HG03342 (cell line): ENCODE measurements around the gene EXOC4.

Experiments
- ATAC-seq: cut with Tn5 transposase; IDR thresholded peaks from one replicate; pipeline ENCODE4 v1.9.1; 2021; ENCODE audit warnings: mild to moderate bottlenecking, moderate library complexity; ENCODE audit not compliant: unreplicated experiment

Gene EXOC4

GRCh38 chr7:133733401-133733800 lies 480.5 kb downstream of the EXOC4 start:
- ATAC-seq, result no peak

- ATAC-seq, result no peak
These were observed 482.3 kb downstream of the EXOC4 start for GRCh38 chr7:133735222-133735621.

- ATAC-seq, result no peak
These were observed 486.9 kb downstream of the EXOC4 start for GRCh38 chr7:133739817-133740216.

- ATAC-seq, result no peak
These were observed 488.2 kb downstream of the EXOC4 start for GRCh38 chr7:133741078-133741477.

- no peak for ATAC-seq
These were observed 488.8 kb downstream of the EXOC4 start for GRCh38 chr7:133741703-133742102.

- no peak for ATAC-seq
These were observed 490.0 kb downstream of the EXOC4 start for GRCh38 chr7:133742709-133743538.

- no peak for ATAC-seq
These were observed 491.6 kb downstream of the EXOC4 start for GRCh38 chr7:133744451-133744850.

GRCh38 chr7:133746305-133746704 lies 493.4 kb downstream of the EXOC4 start:
- ATAC-seq, result no peak

- ATAC-seq, result no peak
These were observed 494.0 kb downstream of the EXOC4 start for GRCh38 chr7:133746847-133747246.

GRCh38 chr7:133748443-133749407 lies 495.8 kb downstream of the EXOC4 start:
- no peak for ATAC-seq

GRCh38 chr7:133750287-133750686 lies 497.4 kb downstream of the EXOC4 start:
- no peak for ATAC-seq

GRCh38 chr7:133751079-133751478 lies 498.2 kb downstream of the EXOC4 start:
- ATAC-seq, result no peak

- ATAC-seq, result no peak
These were observed 500.6 kb downstream of the EXOC4 start for GRCh38 chr7:133753513-133753912.

GRCh38 chr7:133754708-133755107 lies 501.8 kb downstream of the EXOC4 start:
- ATAC-seq, result no peak

- no peak for ATAC-seq
These were observed 503.0 kb downstream of the EXOC4 start for GRCh38 chr7:133755901-133756300.

GRCh38 chr7:133761443-133761842 lies 508.6 kb downstream of the EXOC4 start:
- ATAC-seq, result no peak

- no peak for ATAC-seq
These were observed 510.3 kb downstream of the EXOC4 start for GRCh38 chr7:133763076-133763640.

- no peak for ATAC-seq
These were observed 516.8 kb downstream of the EXOC4 start for GRCh38 chr7:133769668-133770067.

- ATAC-seq, result no peak
These were observed 518.1 kb downstream of the EXOC4 start for GRCh38 chr7:133770863-133771492.

- ATAC-seq, result no peak
These were observed 519.0 kb downstream of the EXOC4 start for GRCh38 chr7:133771788-133772419.
